Stimulated activated effector memory CD8-positive, alpha-beta T cell treated with anti-CD3 and anti-CD28 coated beads, Interleukin-12 subunit alpha, Interleukin-12 subunit beta, amount 100 ng/mL, for 72 hours (primary cell): ENCODE measurements around the gene SENP6.
"Not testable (repeated sequence)": the region's sequence is repeated elsewhere in the genome, so short reads cannot be mapped to it uniquely, and the experiment has no call there.

Experiments
- ATAC-seq: fragments of 150-1000 bp; cut with Tn5 transposase; 2 replicates; pipeline ENCODE4 v1.10.0; 2021
- DNase-seq, 2 donors: peaks; one replicate each; pipeline ENCODE4 v3.0.0; 2021 to 2022; ENCODE audit warnings: low spot score in 2 of 2
- H3K27ac Mint-ChIP-seq: one replicate; pipeline ENCODE4 v1.8.0; 2022; ENCODE audit warnings: mild to moderate bottlenecking, mixed read lengths
- H3K36me3 Mint-ChIP-seq: one replicate; pipeline ENCODE4 v1.8.0; 2022; ENCODE audit warnings: mild to moderate bottlenecking, mixed read lengths
- H3K4me1 Mint-ChIP-seq: one replicate; pipeline ENCODE4 v1.8.0; 2022; ENCODE audit warnings: mixed read lengths
- H3K4me3 Mint-ChIP-seq: one replicate; pipeline ENCODE4 v1.8.0; 2022; ENCODE audit warnings: mild to moderate bottlenecking, mixed read lengths
- H3K9me3 Mint-ChIP-seq: one replicate; pipeline ENCODE4 v1.8.0; 2022; ENCODE audit warnings: mixed read lengths

The SENP6 gene, protein sequence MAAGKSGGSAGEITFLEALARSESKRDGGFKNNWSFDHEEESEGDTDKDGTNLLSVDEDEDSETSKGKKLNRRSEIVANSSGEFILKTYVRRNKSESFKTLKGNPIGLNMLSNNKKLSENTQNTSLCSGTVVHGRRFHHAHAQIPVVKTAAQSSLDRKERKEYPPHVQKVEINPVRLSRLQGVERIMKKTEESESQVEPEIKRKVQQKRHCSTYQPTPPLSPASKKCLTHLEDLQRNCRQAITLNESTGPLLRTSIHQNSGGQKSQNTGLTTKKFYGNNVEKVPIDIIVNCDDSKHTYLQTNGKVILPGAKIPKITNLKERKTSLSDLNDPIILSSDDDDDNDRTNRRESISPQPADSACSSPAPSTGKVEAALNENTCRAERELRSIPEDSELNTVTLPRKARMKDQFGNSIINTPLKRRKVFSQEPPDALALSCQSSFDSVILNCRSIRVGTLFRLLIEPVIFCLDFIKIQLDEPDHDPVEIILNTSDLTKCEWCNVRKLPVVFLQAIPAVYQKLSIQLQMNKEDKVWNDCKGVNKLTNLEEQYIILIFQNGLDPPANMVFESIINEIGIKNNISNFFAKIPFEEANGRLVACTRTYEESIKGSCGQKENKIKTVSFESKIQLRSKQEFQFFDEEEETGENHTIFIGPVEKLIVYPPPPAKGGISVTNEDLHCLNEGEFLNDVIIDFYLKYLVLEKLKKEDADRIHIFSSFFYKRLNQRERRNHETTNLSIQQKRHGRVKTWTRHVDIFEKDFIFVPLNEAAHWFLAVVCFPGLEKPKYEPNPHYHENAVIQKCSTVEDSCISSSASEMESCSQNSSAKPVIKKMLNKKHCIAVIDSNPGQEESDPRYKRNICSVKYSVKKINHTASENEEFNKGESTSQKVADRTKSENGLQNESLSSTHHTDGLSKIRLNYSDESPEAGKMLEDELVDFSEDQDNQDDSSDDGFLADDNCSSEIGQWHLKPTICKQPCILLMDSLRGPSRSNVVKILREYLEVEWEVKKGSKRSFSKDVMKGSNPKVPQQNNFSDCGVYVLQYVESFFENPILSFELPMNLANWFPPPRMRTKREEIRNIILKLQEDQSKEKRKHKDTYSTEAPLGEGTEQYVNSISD

DNA sequence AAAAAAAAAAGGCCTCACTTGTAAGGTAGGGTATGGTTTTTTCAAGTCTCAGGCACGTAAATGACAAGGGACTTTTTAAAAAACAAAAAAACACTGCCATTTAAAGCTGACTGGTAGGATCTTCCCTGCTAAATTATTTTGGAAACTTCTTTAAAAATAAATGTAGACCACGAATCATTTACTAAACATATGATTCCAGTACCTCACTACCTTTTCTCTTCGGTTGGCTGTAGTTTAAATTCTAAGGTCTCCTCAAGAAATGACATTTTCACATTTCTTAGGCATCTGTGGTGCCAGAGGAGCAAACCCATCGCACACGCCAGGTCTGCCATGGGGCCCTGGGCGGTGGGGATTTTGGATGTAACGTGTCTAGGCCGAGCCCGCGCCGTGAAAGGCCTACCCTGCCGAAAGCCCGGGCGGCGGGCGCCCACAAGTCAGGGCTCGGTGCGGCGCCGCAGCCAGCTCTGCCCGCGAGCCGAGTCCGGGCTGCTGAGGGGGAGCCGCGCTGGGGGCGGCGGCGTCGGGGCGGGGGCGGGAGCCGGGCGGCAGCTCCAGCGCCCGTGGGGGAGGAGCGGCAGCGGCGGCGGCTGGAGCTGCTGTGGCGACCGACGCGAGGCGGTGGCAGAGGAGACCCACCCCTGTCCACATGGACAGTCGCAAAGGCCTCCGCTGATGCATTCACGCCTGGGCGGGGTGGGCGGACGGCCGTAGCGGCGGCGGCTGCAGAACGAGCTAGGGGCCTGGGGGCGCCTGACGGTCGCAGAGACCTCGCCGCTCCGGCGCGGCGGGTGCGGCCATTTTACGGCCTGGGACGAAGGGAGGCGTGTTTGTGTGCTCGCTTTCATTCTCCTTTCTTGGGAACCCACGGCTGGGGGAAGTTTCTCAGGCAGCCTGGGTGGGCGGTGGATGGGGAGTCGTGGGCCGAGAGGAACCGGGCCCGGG lies at the start of gene SENP6:
TSS of gene SENP6 (plus strand) at position 577 of the 942 bp plus-strand sequence. CDS start 645 bp downstream, outside the sequence.
- peak within 1 kb of the TSS; percentile 94 for H3K4me3 Mint-ChIP-seq
- peaks cover 16% of the 10 kb centered on the region for H3K36me3 Mint-ChIP-seq
- DNase-seq, result peak; percentile 63 to 90
- peaks cover 40% of the 10 kb centered on the region for H3K4me1 Mint-ChIP-seq
- H3K27ac Mint-ChIP-seq, result peak within 1 kb of the TSS; percentile 98
- no peaks in the 10 kb centered on the region for H3K9me3 Mint-ChIP-seq
- ATAC-seq, result peak; percentile 85

DNA sequence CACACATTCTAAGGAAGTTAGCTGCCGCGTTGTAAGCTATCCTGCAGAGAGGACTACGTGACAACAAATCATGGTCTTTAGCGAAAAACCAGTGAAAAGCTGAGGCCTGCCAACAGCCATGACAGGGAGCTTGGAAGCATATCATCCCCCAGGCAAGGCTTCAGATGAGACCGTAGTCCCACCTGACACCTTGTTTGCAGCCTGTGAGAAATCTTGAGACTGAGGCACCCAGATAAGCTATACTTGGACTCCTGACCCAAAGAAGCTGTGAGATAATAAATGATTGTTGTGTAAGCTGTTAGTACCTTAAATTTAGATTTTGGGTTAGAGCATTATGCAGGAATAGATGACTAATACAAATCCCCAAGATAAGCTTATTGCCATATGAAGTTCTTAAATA lies 45.4 kb upstream of the SENP6 start:
- no peak overlapping the region for H3K4me3 Mint-ChIP-seq
- no peak overlapping the region for H3K27ac Mint-ChIP-seq
- peaks cover 14% of the 10 kb centered on the region for H3K4me1 Mint-ChIP-seq
- no peak for DNase-seq
- H3K9me3 Mint-ChIP-seq, result peaks cover 4% of the 10 kb centered on the region
- no peaks in the 10 kb centered on the region for H3K36me3 Mint-ChIP-seq
- no peak for ATAC-seq

DNA sequence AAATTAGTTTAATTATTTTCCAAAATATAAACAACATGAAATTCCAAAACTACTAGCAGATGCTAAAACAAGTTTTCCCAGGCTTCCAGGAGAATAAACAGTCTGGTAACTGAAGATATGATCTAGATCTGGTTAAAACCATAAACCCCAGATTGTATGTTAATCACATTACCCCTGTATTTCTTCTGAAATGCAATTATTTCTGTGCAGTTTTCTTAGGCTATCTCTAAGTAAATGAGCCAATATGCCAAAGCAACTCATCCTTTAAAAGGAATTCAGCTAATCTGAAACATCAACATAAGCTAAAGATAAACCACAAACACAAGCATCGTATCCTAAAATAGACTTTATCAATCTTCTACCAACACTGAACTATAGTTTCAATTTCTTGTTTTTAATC lies 44.6 kb upstream of the SENP6 start:
- H3K4me1 Mint-ChIP-seq, result peaks cover 8% of the 10 kb centered on the region
- H3K27ac Mint-ChIP-seq, result no peak overlapping the region
- H3K36me3 Mint-ChIP-seq, result no peaks in the 10 kb centered on the region
- H3K9me3 Mint-ChIP-seq, result peaks cover 6% of the 10 kb centered on the region
- H3K4me3 Mint-ChIP-seq, result no peak overlapping the region
- no peak for DNase-seq
- no peak for ATAC-seq

DNA sequence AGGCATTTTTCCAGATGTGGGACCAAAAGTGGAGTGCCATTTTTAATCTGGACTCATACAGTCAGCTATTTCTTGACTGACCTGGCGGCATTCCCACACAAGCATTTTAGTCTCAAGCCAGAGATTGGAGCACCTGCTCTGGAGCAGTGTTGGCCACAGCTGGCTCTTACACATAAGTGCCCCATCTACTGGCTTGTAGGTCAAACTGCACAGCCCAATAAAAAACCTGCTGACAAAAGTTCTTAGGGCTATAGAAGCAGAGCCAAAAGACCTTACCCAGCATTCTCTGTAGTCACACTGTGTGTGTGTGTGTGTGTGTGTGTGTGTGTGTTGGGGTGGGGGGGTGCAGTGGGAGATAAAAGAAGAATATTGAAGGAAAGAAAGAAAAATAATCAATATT lies 38.6 kb upstream of the SENP6 start:
- H3K4me3 Mint-ChIP-seq, result no peak overlapping the region
- ATAC-seq (peak; percentile 62), DNase-seq (no peak)
- peaks cover 14% of the 10 kb centered on the region for H3K9me3 Mint-ChIP-seq
- peaks cover 8% of the 10 kb centered on the region for H3K4me1 Mint-ChIP-seq
- H3K27ac Mint-ChIP-seq, result no peak overlapping the region
- no peaks in the 10 kb centered on the region for H3K36me3 Mint-ChIP-seq

DNA sequence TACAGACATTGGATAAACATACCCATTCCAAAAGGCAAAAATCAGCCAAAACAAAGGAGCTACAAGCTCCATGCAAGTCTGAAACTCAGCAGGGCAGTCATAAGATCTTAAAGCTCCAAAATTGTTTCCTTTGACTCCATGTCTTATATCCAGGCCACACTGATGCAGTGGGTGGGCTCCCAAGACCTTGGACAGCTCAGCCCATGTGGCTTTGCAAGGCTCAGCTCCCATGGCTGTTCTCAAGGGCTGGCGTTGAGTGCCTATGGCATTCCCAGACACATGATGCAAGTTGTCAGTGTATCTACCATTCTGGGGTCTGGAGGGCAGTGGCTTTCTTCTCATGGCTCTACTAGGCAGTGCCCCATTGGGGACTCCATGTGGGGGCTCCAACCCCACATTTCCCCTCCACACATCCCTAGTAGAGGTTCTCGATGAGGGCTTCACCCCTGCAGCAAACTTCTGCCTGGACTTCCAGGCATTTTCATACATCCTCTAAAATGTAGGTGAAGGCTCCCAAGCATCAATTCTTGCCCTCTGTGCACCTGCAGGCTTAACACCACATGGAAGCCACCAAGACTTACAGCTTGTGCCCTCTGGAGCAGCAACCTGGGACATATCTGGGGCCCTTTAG lies 35.4 kb upstream of the SENP6 start:
- ATAC-seq (no peak), DNase-seq (no peak)
- H3K27ac Mint-ChIP-seq, result no peak overlapping the region
- H3K4me1 Mint-ChIP-seq, result no peaks in the 10 kb centered on the region
- no peak overlapping the region for H3K4me3 Mint-ChIP-seq
- H3K36me3 Mint-ChIP-seq, result no peaks in the 10 kb centered on the region
- peaks cover 10% of the 10 kb centered on the region for H3K9me3 Mint-ChIP-seq

DNA sequence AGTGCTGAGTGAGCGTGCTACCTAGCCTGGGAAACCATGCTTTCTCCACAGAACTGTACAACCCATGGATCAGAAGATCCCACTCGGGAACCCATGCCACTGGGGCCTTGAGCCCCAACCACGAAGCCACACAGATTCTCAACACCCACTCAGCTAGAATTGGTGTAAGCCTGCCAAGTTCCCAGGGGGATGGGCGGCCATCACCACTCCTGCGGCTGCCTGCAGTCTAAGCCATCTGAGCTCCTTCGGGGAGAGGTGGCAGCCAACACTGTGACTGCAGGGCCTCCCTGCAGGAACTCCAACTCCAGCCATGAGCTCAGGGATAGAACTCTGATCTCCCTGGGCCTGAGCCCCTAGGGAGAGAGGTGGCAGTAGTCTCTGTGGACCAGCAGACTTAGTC lies 33.6 kb upstream of the SENP6 start:
- no peak overlapping the region for H3K27ac Mint-ChIP-seq
- H3K36me3 Mint-ChIP-seq, result no peaks in the 10 kb centered on the region
- H3K9me3 Mint-ChIP-seq, result peaks cover 8% of the 10 kb centered on the region
- no peak overlapping the region for H3K4me3 Mint-ChIP-seq
- ATAC-seq (no peak), DNase-seq (no peak)
- no peaks in the 10 kb centered on the region for H3K4me1 Mint-ChIP-seq

DNA sequence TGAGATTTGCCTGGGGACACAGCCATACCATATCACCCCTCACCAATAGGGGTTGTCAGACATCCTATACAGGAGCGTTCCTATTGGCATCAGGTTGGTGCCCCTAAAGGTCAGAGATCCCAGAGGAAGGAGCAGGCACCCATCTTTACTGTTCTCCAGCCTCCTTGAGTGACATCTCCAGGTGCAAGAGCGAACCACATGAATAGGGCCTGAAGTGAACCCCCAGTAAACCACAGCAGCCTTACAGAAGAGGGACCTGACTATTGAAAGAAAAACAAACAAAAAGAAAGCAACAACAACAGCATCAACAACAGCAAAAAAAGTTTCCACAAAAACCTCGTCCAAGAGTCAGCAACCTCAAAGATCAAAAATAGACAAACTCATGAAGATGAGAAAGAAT lies 32.7 kb upstream of the SENP6 start:
- DNase-seq (no peak), ATAC-seq (no peak)
- no peaks in the 10 kb centered on the region for H3K36me3 Mint-ChIP-seq
- no peak overlapping the region for H3K27ac Mint-ChIP-seq
- H3K9me3 Mint-ChIP-seq, result peaks cover 8% of the 10 kb centered on the region
- no peaks in the 10 kb centered on the region for H3K4me1 Mint-ChIP-seq
- H3K4me3 Mint-ChIP-seq, result no peak overlapping the region

DNA sequence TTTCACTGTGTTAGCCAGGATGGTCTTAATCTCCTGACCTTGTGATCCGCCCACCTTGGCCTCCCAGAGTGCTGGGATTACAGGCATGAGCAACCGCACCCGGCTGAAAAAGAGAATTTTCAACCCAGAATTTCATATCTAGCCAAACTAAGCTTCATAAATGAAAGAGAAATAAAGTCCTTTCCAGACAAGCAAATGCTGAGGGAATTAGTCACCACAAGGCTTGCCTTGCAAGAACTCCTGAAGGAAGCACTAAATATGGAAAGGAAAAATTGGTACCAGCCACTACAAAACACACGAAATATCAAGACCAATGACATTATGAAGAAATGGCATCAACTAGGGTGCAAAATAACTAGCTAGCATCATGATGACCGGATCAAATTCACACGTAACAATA lies 31.0 kb upstream of the SENP6 start:
- not testable (repeated sequence) for H3K4me1 Mint-ChIP-seq, DNase-seq, H3K27ac Mint-ChIP-seq, ATAC-seq, H3K4me3 Mint-ChIP-seq, H3K36me3 Mint-ChIP-seq, H3K9me3 Mint-ChIP-seq

DNA sequence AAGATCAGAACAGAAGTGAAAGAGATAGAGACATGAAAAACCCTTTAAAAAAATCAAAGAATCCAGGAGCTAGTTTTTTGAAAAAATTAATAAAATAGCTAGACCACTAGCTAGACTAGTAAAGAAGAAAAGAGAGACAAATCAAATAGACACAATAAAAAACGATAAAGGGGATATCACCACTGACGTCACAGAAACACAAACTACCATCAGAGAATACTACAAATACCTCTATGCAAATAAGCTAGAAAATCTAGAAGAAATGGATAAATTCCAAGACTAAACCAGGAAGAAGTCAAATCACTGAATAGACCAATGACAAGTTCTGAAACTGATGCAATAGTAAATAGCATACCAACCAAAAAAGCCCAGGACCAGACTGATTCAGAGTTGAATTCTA lies 29.6 kb upstream of the SENP6 start:
- H3K9me3 Mint-ChIP-seq, result peaks cover 2% of the 10 kb centered on the region
- DNase-seq (no peak), ATAC-seq (no peak)
- H3K4me3 Mint-ChIP-seq, result no peak overlapping the region
- H3K36me3 Mint-ChIP-seq, result no peaks in the 10 kb centered on the region
- H3K27ac Mint-ChIP-seq, result no peak overlapping the region
- H3K4me1 Mint-ChIP-seq, result no peaks in the 10 kb centered on the region

DNA sequence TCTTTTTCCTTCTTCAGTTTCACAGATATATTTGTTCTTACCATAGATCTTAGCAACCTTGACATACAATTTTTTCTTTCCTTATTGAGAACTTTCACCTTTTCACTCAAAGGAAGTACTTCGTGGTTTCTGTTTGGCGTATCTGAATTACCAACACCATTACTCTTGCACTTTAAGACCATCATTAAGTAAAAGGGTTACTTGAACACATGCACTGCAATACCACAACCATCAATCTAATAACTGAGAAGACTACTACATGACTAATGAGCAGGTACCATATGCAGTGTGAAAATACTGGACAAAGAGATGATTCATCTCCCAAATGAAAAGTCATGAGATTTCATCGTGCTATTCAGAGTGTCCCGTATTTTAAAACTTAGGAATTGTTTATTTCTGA lies 21.7 kb upstream of the SENP6 start:
- H3K36me3 Mint-ChIP-seq, result no peaks in the 10 kb centered on the region
- peaks cover 18% of the 10 kb centered on the region for H3K4me1 Mint-ChIP-seq
- DNase-seq, result no peak
- H3K9me3 Mint-ChIP-seq, result no peaks in the 10 kb centered on the region
- no peak overlapping the region for H3K27ac Mint-ChIP-seq
- ATAC-seq, result peak; percentile 99
- H3K4me3 Mint-ChIP-seq, result peak overlapping the region; percentile 11

DNA sequence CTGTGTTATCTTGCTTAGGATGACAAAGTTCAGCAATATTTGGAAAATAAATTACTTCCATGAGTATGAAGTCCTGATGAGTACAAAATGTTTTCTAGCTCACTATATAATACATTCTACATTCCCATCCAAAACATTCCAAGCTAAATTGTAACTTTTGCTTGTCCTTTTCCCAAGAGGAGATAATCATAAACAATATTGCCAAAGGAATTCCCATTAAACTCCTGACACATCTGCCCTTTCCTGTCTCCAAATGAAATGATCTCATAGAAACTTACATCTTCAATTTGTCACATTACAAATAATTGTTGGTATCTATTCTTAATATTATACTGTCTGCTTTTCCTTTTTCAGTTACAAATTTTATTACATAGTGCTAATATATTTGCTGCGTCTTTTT lies 20.4 kb upstream of the SENP6 start:
- ATAC-seq (no peak), DNase-seq (no peak)
- no peaks in the 10 kb centered on the region for H3K9me3 Mint-ChIP-seq
- peaks cover 18% of the 10 kb centered on the region for H3K4me1 Mint-ChIP-seq
- H3K27ac Mint-ChIP-seq, result no peak overlapping the region
- H3K4me3 Mint-ChIP-seq, result no peak overlapping the region
- H3K36me3 Mint-ChIP-seq, result no peaks in the 10 kb centered on the region

DNA sequence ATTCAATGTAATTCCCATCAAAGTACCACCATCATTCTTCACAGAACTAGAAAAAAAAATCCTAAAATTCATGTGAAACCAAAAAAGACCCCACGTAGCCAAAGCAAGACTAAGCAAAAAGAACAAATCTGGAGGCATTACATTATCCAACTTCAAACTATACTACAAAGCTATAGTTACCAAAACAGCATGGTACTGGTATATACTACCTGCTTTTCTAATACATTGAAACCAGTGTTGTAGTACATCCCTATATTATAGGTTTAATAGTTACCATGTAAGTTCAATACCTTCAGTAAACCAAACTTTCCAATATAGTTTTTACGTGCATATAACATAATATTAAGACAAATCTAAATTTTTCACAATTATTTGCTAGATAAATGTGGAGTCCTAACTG lies 17.1 kb upstream of the SENP6 start:
- not testable (repeated sequence) for H3K27ac Mint-ChIP-seq, H3K4me3 Mint-ChIP-seq, DNase-seq, H3K36me3 Mint-ChIP-seq, ATAC-seq, H3K9me3 Mint-ChIP-seq
- peaks cover 15% of the 10 kb centered on the region for H3K4me1 Mint-ChIP-seq

DNA sequence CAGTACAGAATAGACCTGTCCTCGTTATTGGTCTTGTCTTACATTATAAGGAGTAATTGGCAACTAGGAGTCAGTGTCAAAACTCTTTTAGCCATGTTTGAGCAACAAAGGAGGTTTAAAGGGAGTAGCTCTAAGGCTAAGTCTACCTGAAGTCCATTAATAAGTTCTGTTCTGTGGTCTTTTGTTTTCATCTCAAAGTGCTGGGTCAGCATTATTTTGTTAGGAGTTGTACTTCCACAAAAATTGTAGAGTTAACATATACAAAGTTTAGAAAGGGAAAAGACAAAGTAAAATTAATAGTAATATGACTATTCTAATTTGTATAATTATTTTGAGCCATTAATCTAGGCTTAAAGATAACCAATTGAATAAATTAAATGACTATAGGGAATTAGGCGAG lies 12.7 kb upstream of the SENP6 start:
- no peak overlapping the region for H3K4me3 Mint-ChIP-seq

DNA sequence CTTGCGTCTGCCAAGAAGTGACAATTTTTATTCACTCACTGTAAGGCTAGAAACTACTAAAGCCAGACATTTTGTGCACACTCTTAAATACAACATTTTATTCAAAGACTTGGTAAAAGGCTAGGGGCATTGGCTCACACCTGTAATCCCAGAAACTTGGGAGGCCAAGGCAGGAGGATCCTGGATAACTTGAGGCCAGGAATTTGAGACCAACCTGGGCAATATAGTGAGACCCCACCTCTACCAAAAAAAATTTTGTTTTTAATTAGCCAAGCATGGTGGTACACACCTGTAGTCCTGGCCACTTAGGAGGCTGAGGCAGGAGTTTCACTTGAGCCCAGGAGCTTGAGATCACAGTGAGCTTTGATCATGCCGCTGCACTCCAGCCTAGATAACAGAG lies 11.3 kb upstream of the SENP6 start:
- Mint-ChIP-seq H3K27ac (no peak overlapping the region), H3K4me3 (no peak overlapping the region), H3K36me3 (no peaks in the 10 kb centered on the region), H3K9me3 (no peaks in the 10 kb centered on the region), H3K4me1 (no peaks in the 10 kb centered on the region)
- no peak for ATAC-seq
- no peak for DNase-seq

More for the DNA sequence above, 12.7 kb upstream of the SENP6 start:
- no peaks in the 10 kb centered on the region for H3K9me3 Mint-ChIP-seq
- no peaks in the 10 kb centered on the region for H3K36me3 Mint-ChIP-seq
- H3K4me1 Mint-ChIP-seq, result no peaks in the 10 kb centered on the region
- no peak for ATAC-seq
- no peak overlapping the region for H3K27ac Mint-ChIP-seq
- DNase-seq, result no peak
